GM12864 (cell line): Measurements from ENCODE around the gene STAP2.

ENCODE experiments used
- DNase-seq: peaks from one replicate; pipeline ENCODE4 v3.0.0-alpha.2; 2011; ENCODE audit warnings: low read depth
- H3K4me3 ChIP-seq: 2 replicates; pipeline ENCODE4 v1.5.1; 2011; ENCODE audit warnings: mild to moderate bottlenecking, low read depth, low read length, control low read depth
- TF ChIP-seq, protein P1 (sequence below): IDR thresholded peaks from 2 replicates; pipeline ENCODE4 v1.5.1; 2011; ENCODE audit warnings: low read depth, mild to moderate bottlenecking, moderate library complexity, low read length, control low read depth, inconsistent platforms; ENCODE audit errors: missing control alignments

The STAP2 gene

GRCh38 chr19:4302243-4302640 lies 36.4 kb downstream of the STAP2 start, which contains the start of gene TMIGD2:
TMIGD2 (minus strand) TSS chr19:4302389; CDS start chr19:4302385, 4 bp downstream.
- no peak for DNase-seq
- TF ChIP-seq, protein P1, sequence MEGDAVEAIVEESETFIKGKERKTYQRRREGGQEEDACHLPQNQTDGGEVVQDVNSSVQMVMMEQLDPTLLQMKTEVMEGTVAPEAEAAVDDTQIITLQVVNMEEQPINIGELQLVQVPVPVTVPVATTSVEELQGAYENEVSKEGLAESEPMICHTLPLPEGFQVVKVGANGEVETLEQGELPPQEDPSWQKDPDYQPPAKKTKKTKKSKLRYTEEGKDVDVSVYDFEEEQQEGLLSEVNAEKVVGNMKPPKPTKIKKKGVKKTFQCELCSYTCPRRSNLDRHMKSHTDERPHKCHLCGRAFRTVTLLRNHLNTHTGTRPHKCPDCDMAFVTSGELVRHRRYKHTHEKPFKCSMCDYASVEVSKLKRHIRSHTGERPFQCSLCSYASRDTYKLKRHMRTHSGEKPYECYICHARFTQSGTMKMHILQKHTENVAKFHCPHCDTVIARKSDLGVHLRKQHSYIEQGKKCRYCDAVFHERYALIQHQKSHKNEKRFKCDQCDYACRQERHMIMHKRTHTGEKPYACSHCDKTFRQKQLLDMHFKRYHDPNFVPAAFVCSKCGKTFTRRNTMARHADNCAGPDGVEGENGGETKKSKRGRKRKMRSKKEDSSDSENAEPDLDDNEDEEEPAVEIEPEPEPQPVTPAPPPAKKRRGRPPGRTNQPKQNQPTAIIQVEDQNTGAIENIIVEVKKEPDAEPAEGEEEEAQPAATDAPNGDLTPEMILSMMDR: no peak
- no peak within 1 kb of the TSS for H3K4me3 ChIP-seq

- TF ChIP-seq, protein P1: no peak
- no peak overlapping the region for H3K4me3 ChIP-seq
- DNase-seq: no peak
Observed at GRCh38 chr19:4301590-4302242, 36.9 kb downstream of the STAP2 start.

DNA sequence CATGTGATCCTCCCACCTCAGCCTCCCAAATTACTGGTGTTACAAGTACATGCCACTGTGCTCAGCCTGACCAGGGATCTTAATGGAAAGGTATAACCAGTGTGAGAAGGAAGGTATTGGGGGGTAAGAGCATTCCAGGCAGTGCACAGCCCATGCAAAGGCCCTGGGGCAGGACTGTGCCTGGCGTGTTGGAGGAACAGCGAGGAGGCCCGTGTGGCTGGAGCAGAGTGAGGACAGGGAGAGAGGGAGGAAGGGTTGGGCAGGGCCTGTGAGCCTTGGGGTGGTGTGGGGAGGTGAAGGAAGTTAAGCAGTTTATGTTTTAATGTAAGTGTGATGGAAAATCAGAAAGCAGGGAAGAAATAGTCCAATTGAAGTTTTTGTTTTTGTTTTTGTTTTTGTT lies 38.0 kb downstream of the STAP2 start:
- DNase-seq: no peak
- no peak overlapping the region for H3K4me3 ChIP-seq
- TF ChIP-seq, protein P1: no peak

- DNase-seq: no peak
- TF ChIP-seq, protein P1: no peak
- H3K4me3 ChIP-seq: no peak overlapping the region
Observed at GRCh38 chr19:4298810-4299550, 39.6 kb downstream of the STAP2 start.

- H3K4me3 ChIP-seq: no peak overlapping the region
- TF ChIP-seq, protein P1: no peak
- no peak for DNase-seq
Observed at GRCh38 chr19:4297901-4298809, 40.5 kb downstream of the STAP2 start.

GRCh38 chr19:4295972-4296771 lies 42.5 kb downstream of the STAP2 start:
- no peak overlapping the region for H3K4me3 ChIP-seq
- no peak for DNase-seq
- TF ChIP-seq, protein P1: no peak
